Caco-2 (cell line): ENCODE data around the gene EME1. TPM values are rescaled to one million over a fixed set of nuclear protein-coding genes. Genes with fewer than 3 reads are reported as not detected.

Experiments
- Bru-seq: library from RNA; stranded (reverse); fragments of 400-500 nt; gene quantifications from one replicate; lab custom pipeline; 2021; lab: Mats Ljungman, UMichigan
- BruChase-seq, 2 experiments: library from RNA; stranded (reverse); fragments of 400-500 nt; gene quantifications; one replicate each; lab custom pipeline; 2021; lab: Mats Ljungman, UMichigan
- BruUV-seq: library from RNA; stranded (reverse); fragments of 400-500 nt; replicated peaks from 2 replicates; lab custom pipeline; 2021; lab: Mats Ljungman, UMichigan
- CTCF ChIA-PET: fragments of 300-600 bp; sonication (Branson Sonifier 250); formaldehyde crosslinking; loops from one replicate; lab custom pipeline; 2022; ENCODE audit warnings: antibody characterized with exemption; lab: Charles Lee
- POLR2A ChIA-PET: fragments of 300-600 bp; sonication (Branson Sonifier 250); formaldehyde crosslinking; loops from one replicate; lab custom pipeline; 2022; ENCODE audit warnings: antibody characterized with exemption; lab: Charles Lee
- DNase-seq, 2 experiments: peaks; one replicate each; pipeline versions ENCODE4 v3.0.0 to v3.0.0-alpha.2; 2020 to 2022
- H3K27me3 ChIP-seq: replicated peaks from 2 replicates; pipeline ENCODE4 v1.6.0; 2011; ENCODE audit warnings: low read length; ENCODE audit not compliant: control insufficient read depth, insufficient read depth
- H3K36me3 ChIP-seq: 2 replicates; pipeline ENCODE4 v1.5.1; 2011; ENCODE audit warnings: low read length; ENCODE audit not compliant: control insufficient read depth, insufficient read depth
- H3K4me1 ChIP-seq: fragments of 250-450 bp; sonication (Bioruptor Pico); 2 replicates; pipeline ENCODE4 v1.5.1; 2020; ENCODE audit warnings: mild to moderate bottlenecking
- H3K4me3 ChIP-seq: 2 replicates; pipeline ENCODE4 v1.5.1; 2011; ENCODE audit warnings: low read depth, mild to moderate bottlenecking, control low read depth, low read length
- H3K9me3 ChIP-seq: fragments of 250-450 bp; sonication (Bioruptor Pico); 2 replicates; pipeline ENCODE4 v1.5.1; 2020; ENCODE audit warnings: mild to moderate bottlenecking, moderate library complexity
- H3K27ac Mint-ChIP-seq: one replicate; pipeline ENCODE4 v1.8.0; 2022; ENCODE audit warnings: mixed read lengths; ENCODE audit not compliant: unreplicated experiment
- H3K27me3 Mint-ChIP-seq: one replicate; pipeline ENCODE4 v1.8.0; 2022; ENCODE audit warnings: mixed read lengths; ENCODE audit not compliant: insufficient read depth, unreplicated experiment
- H3K36me3 Mint-ChIP-seq: one replicate; pipeline ENCODE4 v1.8.0; 2022; ENCODE audit warnings: mild to moderate bottlenecking, mixed read lengths; ENCODE audit not compliant: insufficient read depth, unreplicated experiment
- H3K4me1 Mint-ChIP-seq: one replicate; pipeline ENCODE4 v1.8.0; 2022; ENCODE audit warnings: low read depth, mixed read lengths; ENCODE audit not compliant: unreplicated experiment
- H3K4me3 Mint-ChIP-seq: one replicate; pipeline ENCODE4 v1.8.0; 2022; ENCODE audit warnings: mild to moderate bottlenecking, moderate library complexity, mixed read lengths; ENCODE audit not compliant: unreplicated experiment
- H3K9me3 Mint-ChIP-seq: one replicate; pipeline ENCODE4 v1.8.0; 2022; ENCODE audit warnings: mixed read lengths; ENCODE audit not compliant: unreplicated experiment
- intact Hi-C: fragments of 100-400 bp; cut with micrococcal nuclease; formaldehyde crosslinking; loops from one replicate; pipeline ENCODE4 v1.10.0; 2022; ENCODE audit not compliant: unreplicated experiment
- long read RNA-seq: library from polyadenylated mRNA; stranded (forward); transcript quantifications from one replicate; pipeline ENCODE4 v2.0.0, GENCODE V29; 2022
- total RNA-seq: library from RNA; stranded (reverse); gene quantifications from 2 replicates; pipeline ENCODE4 v1.2.3, GENCODE V29; 2022
- TF ChIP-seq, protein P1 (sequence below), 2 experiments: fragments of 200-600 bp in 1 of 2; IDR thresholded peaks; 1 replicate in 1 of 2; 2 replicates in 1 of 2; pipeline versions ENCODE4 v1.5.1 to v1.8.0; 2011 to 2022; ENCODE audit warnings: antibody characterized with exemption in 1 of 2, control low read depth in 1 of 2, inconsistent platforms in 1 of 2, low read depth in 1 of 2, low read length in 1 of 2, mild to moderate bottlenecking in 1 of 2, moderate library complexity in 1 of 2; ENCODE audit not compliant: insufficient read depth in 1 of 2, severe bottlenecking in 1 of 2, unreplicated experiment in 1 of 2

EME1 gene, protein sequence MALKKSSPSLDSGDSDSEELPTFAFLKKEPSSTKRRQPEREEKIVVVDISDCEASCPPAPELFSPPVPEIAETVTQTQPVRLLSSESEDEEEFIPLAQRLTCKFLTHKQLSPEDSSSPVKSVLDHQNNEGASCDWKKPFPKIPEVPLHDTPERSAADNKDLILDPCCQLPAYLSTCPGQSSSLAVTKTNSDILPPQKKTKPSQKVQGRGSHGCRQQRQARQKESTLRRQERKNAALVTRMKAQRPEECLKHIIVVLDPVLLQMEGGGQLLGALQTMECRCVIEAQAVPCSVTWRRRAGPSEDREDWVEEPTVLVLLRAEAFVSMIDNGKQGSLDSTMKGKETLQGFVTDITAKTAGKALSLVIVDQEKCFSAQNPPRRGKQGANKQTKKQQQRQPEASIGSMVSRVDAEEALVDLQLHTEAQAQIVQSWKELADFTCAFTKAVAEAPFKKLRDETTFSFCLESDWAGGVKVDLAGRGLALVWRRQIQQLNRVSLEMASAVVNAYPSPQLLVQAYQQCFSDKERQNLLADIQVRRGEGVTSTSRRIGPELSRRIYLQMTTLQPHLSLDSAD
- 43.5 and 48.5 TPM in 2 replicates for total RNA-seq
- Bru-seq, nascent RNA = percentile 80 among the genes with signal in this experiment
- BruChase-seq, experiment 1, labeled RNA remaining after a 2-hour chase = percentile 82 among the genes with signal in this experiment
- BruChase-seq, experiment 2, labeled RNA remaining after a 6-hour chase = percentile 73 among the genes with signal in this experiment
- long read RNA-seq, transcript EME1-201 (9 exons, 2,339 nt) = major isoform, 40 of 101 reads
- long read RNA-seq, partial matches to known transcripts = 19 of 101 reads
- long read RNA-seq, other reads (novel, unspliced or antisense) = 39 of 101 reads

DNA sequence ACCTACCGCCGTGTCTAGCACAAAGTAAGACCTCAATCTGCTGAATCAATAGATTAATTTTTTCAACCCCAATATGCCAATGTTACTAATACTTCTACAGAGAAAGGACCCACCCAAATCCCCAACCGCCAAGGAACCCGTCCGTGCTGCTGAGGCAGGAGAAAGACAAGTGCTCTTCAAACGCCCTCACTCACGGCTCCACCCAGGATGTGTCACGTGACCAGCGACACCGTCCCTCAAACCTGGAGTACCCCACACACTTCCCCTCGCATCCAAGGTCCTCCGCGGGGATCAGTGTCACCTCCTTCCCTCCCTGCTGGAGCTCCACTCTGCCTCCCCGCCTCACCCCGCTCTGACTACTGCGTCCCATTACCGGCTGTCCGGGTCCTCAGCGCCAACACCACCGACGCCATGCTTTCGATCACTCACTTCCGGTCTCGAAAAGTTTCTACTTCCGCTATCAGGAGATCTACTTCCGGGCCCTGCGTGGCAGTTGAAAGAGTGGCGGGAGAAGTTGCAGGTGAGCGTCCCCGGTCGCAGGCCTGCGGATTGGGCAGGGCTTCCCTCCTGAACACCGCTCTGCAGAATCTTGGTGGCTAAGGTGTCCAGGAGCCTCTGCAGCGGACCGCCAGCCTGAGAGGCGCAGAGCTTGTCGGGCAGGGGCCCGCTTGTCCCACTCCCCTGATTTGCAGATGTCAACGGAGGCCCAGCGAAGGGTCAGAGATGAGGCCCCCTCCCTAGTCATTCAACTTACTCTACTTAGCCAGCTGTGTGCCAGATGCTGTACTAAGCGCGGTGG is at the start of gene EME1, which contains the start of gene MRPL27:
Gene EME1, plus strand, starts transcription at position 472 of the 799 bp plus-strand sequence. CDS start 1,980 bp downstream, outside the sequence.
Gene MRPL27, minus strand, starts transcription at position 427 of the 799 bp plus-strand sequence. Its CDS starts 14 bp downstream, at position 413.
- Mint-ChIP-seq H3K27me3 (no peaks in the 10 kb centered on the region), H3K4me3 (peak within 1 kb of the TSS; percentile 89), H3K4me1 (peaks cover 17% of the 10 kb centered on the region), H3K9me3 (no peaks in the 10 kb centered on the region), H3K36me3 (peaks cover 53% of the 10 kb centered on the region), H3K27ac (peak within 1 kb of the TSS; percentile 98)
- BruUV-seq = TSS peak; percentile 68
- H3K4me1 ChIP-seq = peaks cover 7% of the 10 kb centered on the region; the same call in 1 of the 2 replicates
- H3K27me3 ChIP-seq = no peaks in the 10 kb centered on the region
- intact Hi-C loops = loop anchor here (2.0 kb wide), 1 partner anchor 26 kb away; the partner anchor contains the start of gene XYLT2
- CTCF ChIA-PET = interaction anchor here (0.5 to 2.4 kb wide), 3 partner anchors 11 to 696 kb away, joined by 4 to 13 read pairs (median 9); partner anchors contain the start of gene LRRC59
- H3K4me3 ChIP-seq = peak within 1 kb of the TSS; percentile 52
- POLR2A ChIA-PET = interaction anchor here (0.5 to 1.3 kb wide), 4 partner anchors 11 to 215 kb away, joined by 3 to 7 read pairs (median 4); partner anchors contain the start of gene LRRC59
- no peaks in the 10 kb centered on the region for H3K9me3 ChIP-seq
- TF ChIP-seq, protein P1, sequence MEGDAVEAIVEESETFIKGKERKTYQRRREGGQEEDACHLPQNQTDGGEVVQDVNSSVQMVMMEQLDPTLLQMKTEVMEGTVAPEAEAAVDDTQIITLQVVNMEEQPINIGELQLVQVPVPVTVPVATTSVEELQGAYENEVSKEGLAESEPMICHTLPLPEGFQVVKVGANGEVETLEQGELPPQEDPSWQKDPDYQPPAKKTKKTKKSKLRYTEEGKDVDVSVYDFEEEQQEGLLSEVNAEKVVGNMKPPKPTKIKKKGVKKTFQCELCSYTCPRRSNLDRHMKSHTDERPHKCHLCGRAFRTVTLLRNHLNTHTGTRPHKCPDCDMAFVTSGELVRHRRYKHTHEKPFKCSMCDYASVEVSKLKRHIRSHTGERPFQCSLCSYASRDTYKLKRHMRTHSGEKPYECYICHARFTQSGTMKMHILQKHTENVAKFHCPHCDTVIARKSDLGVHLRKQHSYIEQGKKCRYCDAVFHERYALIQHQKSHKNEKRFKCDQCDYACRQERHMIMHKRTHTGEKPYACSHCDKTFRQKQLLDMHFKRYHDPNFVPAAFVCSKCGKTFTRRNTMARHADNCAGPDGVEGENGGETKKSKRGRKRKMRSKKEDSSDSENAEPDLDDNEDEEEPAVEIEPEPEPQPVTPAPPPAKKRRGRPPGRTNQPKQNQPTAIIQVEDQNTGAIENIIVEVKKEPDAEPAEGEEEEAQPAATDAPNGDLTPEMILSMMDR (IDR thresholded peaks at IDR 0.05; ENCODE audit: insufficient read depth in 1 of 2, low read depth in 1 of 2, low read length in 1 of 2, severe bottlenecking in 1 of 2, unreplicated experiment in 1 of 2) = no peak
- H3K36me3 ChIP-seq = peaks cover 12% of the 10 kb centered on the region
- peak; percentile 96 for DNase-seq

DNA sequence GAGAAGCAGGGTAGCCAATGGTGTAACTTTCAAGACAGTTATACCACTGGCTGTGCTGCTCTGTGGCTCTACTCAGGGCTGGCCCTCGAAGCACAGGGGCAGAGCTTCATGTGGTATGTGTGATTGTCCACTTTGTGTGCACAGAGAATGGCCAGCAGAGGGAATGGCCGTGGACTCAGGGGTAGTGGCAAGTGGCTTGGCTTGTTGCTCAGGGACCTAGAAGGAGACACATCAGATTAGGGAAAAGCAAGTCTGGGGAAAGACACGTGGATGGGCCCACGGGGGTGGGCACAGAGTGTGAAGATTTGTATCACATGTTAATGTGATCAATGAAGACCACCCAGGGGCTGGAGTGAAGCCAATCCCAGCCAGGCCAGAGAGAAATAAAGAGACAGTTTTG is 47.1 kb upstream of the EME1 start:
- Mint-ChIP-seq H3K27ac (no peak overlapping the region), H3K4me1 (peaks cover 5% of the 10 kb centered on the region), H3K27me3 (peaks cover 4% of the 10 kb centered on the region), H3K9me3 (no peaks in the 10 kb centered on the region), H3K36me3 (no peaks in the 10 kb centered on the region), H3K4me3 (no peak overlapping the region)
- Histone ChIP-seq H3K4me1 (no peaks in the 10 kb centered on the region), H3K36me3 (no peaks in the 10 kb centered on the region), H3K9me3 (no peaks in the 10 kb centered on the region), H3K27me3 (no peaks in the 10 kb centered on the region), H3K4me3 (no peak overlapping the region)
- BruUV-seq = no TSS peak
- ChIA-PET CTCF (no interaction called here), POLR2A (no interaction called here)
- TF ChIP-seq, protein P1 (IDR thresholded peaks at IDR 0.05; ENCODE audit: insufficient read depth in 1 of 2, low read depth in 1 of 2, low read length in 1 of 2, severe bottlenecking in 1 of 2, unreplicated experiment in 1 of 2) = no peak
- intact Hi-C loops = no loop called here
- DNase-seq = no peak
